DND-41 (cell line): ENCODE data around the gene GPR21.

ENCODE experiments used
- ATAC-seq: fragments of 200-7000 bp; cut with Tn5 transposase; 3 replicates; pipeline ENCODE4 v1.9.1; 2021; ENCODE audit warnings: low read depth; ENCODE audit not compliant: insufficient read depth
- DNase-seq: peaks from one replicate; pipeline ENCODE4 v3.0.0-alpha.2; 2020
- H2AFZ ChIP-seq: 2 replicates; pipeline ENCODE4 v1.6.0; 2012; ENCODE audit warnings: low read depth, low read length
- H3K27ac ChIP-seq: 2 replicates; pipeline ENCODE4 v1.5.1; 2012; ENCODE audit warnings: low read length, inconsistent platforms
- H3K27me3 ChIP-seq: fragments of 200-600 bp; sonication (generic); 2 replicates; pipeline ENCODE4 v1.6.0; 2012; ENCODE audit warnings: low read length, mild to moderate bottlenecking, inconsistent platforms; ENCODE audit not compliant: insufficient read depth, poor library complexity
- H3K36me3 ChIP-seq: 2 replicates; pipeline ENCODE4 v1.5.1; 2012; ENCODE audit warnings: low read length, inconsistent platforms; ENCODE audit not compliant: insufficient read depth
- H3K4me1 ChIP-seq: 2 replicates; pipeline ENCODE4 v1.5.1; 2012; ENCODE audit warnings: mild to moderate bottlenecking, low read length; ENCODE audit not compliant: insufficient read depth
- H3K4me2 ChIP-seq: 2 replicates; pipeline ENCODE4 v1.6.0; 2012; ENCODE audit warnings: mild to moderate bottlenecking, moderate library complexity, low read length, inconsistent platforms; ENCODE audit not compliant: insufficient read depth
- H3K4me3 ChIP-seq, 2 experiments: fragments of 200-600 bp in 1 of 2; shearing (Covaris generic) in 1 of 2; 2 replicates each; pipeline ENCODE4 v1.5.1; 2012 to 2016; ENCODE audit warnings: inconsistent platforms in 2 of 2, low read length in 2 of 2, mild to moderate bottlenecking in 2 of 2, low read depth in 1 of 2, moderate library complexity in 1 of 2
- H3K79me2 ChIP-seq: 2 replicates; pipeline ENCODE4 v1.6.0; 2012; ENCODE audit warnings: low read length, inconsistent platforms; ENCODE audit not compliant: insufficient read depth
- H3K9ac ChIP-seq: 2 replicates; pipeline ENCODE4 v1.6.0; 2012; ENCODE audit warnings: low read depth, mild to moderate bottlenecking, inconsistent platforms, low read length, moderate library complexity
- H3K9me3 ChIP-seq: 2 replicates; pipeline ENCODE4 v1.5.1; 2012; ENCODE audit warnings: low read length, moderate library complexity, mild to moderate bottlenecking, inconsistent platforms; ENCODE audit not compliant: insufficient read depth, severe bottlenecking
- H4K20me1 ChIP-seq: 2 replicates; pipeline ENCODE4 v1.6.0; 2012; ENCODE audit warnings: low read length; ENCODE audit not compliant: insufficient read depth
- CTCF ChIP-seq: IDR thresholded peaks from 2 replicates; pipeline ENCODE4 v1.5.1; 2012; ENCODE audit warnings: borderline replicate concordance, low read length, moderate library complexity, mild to moderate bottlenecking; ENCODE audit not compliant: poor library complexity, severe bottlenecking; ENCODE audit errors: extremely low read depth
- EZH2 ChIP-seq: IDR thresholded peaks from 3 replicates; pipeline ENCODE4 v1.6.1; 2012; ENCODE audit warnings: borderline replicate concordance, low read depth, mild to moderate bottlenecking, moderate library complexity, low read length, inconsistent platforms; ENCODE audit not compliant: severe bottlenecking

Gene GPR21

GRCh38 chr9:123063896-123064295 is 30.4 kb downstream of the GPR21 start:
- TF ChIP-seq CTCF (no peak), EZH2 (no peak)
- Histone ChIP-seq H3K27ac (no peak overlapping the region), H3K4me2 (no peak overlapping the region), H3K9ac (no peak overlapping the region), H3K36me3 (peaks cover 27% of the 10 kb centered on the region), H3K4me1 (no peaks in the 10 kb centered on the region), H3K79me2 (no peaks in the 10 kb centered on the region), H3K4me3 (no peak overlapping the region), H4K20me1 (no peaks in the 10 kb centered on the region), H3K27me3 (no peaks in the 10 kb centered on the region), H3K9me3 (no peaks in the 10 kb centered on the region), H2AFZ (no peak overlapping the region)
- no peak for ATAC-seq
- DNase-seq = no peak

DNA sequence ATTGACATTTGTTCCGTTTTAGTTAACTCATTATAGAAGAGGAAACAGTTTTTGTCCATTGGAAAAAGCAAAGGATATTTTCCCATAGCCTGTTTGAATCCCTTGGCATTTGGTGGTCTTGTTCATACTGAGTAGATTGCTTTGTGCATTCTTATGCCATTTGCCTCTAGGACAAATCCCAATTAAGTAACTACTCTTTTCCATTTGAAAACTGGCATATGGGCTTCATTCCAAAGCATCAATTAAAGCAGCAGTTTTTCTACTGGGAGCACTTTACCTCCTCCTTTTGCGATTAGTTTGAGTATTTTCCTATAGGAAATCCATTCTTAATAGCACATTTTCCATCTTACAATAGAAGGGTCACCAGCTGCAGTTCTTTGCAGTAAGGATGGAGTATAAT is 31.2 kb downstream of the GPR21 start:
- H2AFZ ChIP-seq = no peak overlapping the region
- no peak for ATAC-seq
- TF ChIP-seq CTCF (no peak), EZH2 (no peak)
- H3K4me3 ChIP-seq = no peak overlapping the region
- no peaks in the 10 kb centered on the region for H4K20me1 ChIP-seq
- H3K27me3 ChIP-seq = no peaks in the 10 kb centered on the region
- H3K27ac ChIP-seq = no peak overlapping the region
- no peaks in the 10 kb centered on the region for H3K79me2 ChIP-seq
- H3K9ac ChIP-seq = no peak overlapping the region
- DNase-seq = no peak
- H3K36me3 ChIP-seq = peaks cover 27% of the 10 kb centered on the region
- no peaks in the 10 kb centered on the region for H3K4me1 ChIP-seq
- no peak overlapping the region for H3K4me2 ChIP-seq
- no peaks in the 10 kb centered on the region for H3K9me3 ChIP-seq

DNA sequence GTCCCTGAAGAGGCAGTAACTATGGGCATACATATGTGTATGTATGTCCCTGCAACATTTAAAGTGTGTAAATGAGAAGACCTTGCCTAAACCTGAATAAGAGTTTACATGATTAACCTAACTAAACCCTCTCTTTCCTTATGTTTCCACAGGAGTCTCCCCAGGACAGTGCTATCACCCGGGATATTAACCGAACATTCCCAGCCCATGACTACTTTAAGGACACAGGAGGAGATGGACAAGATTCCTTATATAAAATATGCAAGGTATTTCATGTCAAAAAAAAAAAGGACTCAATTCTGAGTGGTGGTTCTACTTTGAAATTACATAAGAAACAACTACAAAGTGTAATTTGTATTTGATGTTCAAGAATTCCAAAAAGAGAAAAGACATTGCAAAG is 31.7 kb downstream of the GPR21 start:
- no peaks in the 10 kb centered on the region for H3K4me1 ChIP-seq

More for the DNA sequence above, 31.7 kb downstream of the GPR21 start:
- Histone ChIP-seq H3K9ac (no peak overlapping the region), H3K36me3 (peaks cover 31% of the 10 kb centered on the region), H3K4me3 (no peak overlapping the region), H3K79me2 (no peaks in the 10 kb centered on the region), H3K27ac (no peak overlapping the region), H3K27me3 (no peaks in the 10 kb centered on the region), H2AFZ (no peak overlapping the region), H4K20me1 (no peaks in the 10 kb centered on the region), H3K4me2 (no peak overlapping the region), H3K9me3 (no peaks in the 10 kb centered on the region)
- ATAC-seq (no peak), DNase-seq (no peak)
- TF ChIP-seq CTCF = no peak
- TF ChIP-seq EZH2 = no peak
